Loucy (cell line): ENCODE results near the gene GOLGA6L10.
"Not testable (repeated sequence)": the region's sequence is repeated elsewhere in the genome, so short reads cannot be mapped to it uniquely, and the experiment has no call there.

Experiments used
- H2AFZ ChIP-seq: fragments of 200-600 bp; sonication (generic); 2 replicates; pipeline ENCODE4 v1.6.0; 2016; ENCODE audit warnings: antibody characterized with exemption, mild to moderate bottlenecking, low read length, moderate library complexity
- H3F3A ChIP-seq: fragments of 200-600 bp; 2 replicates; pipeline ENCODE4 v1.6.0; 2016; ENCODE audit warnings: antibody characterized with exemption, low read depth, mild to moderate bottlenecking
- H3K27me3 ChIP-seq: fragments of 200-600 bp; sonication (generic); 2 replicates; pipeline ENCODE4 v1.6.1; 2014; ENCODE audit warnings: low read length, mild to moderate bottlenecking; ENCODE audit not compliant: insufficient read depth, poor library complexity, severe bottlenecking
- H3K36me3 ChIP-seq: fragments of 200-600 bp; sonication (generic); 2 replicates; pipeline ENCODE4 v1.6.1; 2016; ENCODE audit warnings: low read length; ENCODE audit not compliant: insufficient read depth
- H3K4me1 ChIP-seq: fragments of 200-600 bp; sonication (generic); 2 replicates; pipeline ENCODE4 v1.5.1; 2014; ENCODE audit warnings: low read length, mild to moderate bottlenecking; ENCODE audit not compliant: insufficient read depth, poor library complexity, severe bottlenecking
- H3K4me2 ChIP-seq: fragments of 200-600 bp; sonication (generic); 2 replicates; pipeline ENCODE4 v1.6.0; 2014; ENCODE audit warnings: antibody characterized with exemption, low read length, low read depth, mild to moderate bottlenecking; ENCODE audit not compliant: poor library complexity, severe bottlenecking
- H3K4me3 ChIP-seq: fragments of 200-600 bp; sonication (generic); 2 replicates; pipeline ENCODE4 v1.5.1; 2014; ENCODE audit warnings: low read length, mild to moderate bottlenecking, mixed read lengths; ENCODE audit not compliant: poor library complexity, severe bottlenecking
- H3K79me2 ChIP-seq: fragments of 200-600 bp; sonication (generic); 2 replicates; pipeline ENCODE4 v1.6.1; 2014; ENCODE audit warnings: low read length; ENCODE audit not compliant: insufficient read depth
- H3K9ac ChIP-seq: fragments of 200-600 bp; sonication (generic); 2 replicates; pipeline ENCODE4 v1.6.0; 2014; ENCODE audit warnings: mild to moderate bottlenecking, low read depth, low read length, moderate library complexity; ENCODE audit not compliant: poor library complexity, severe bottlenecking
- H3K9me2 ChIP-seq: fragments of 200-600 bp; sonication (generic); replicated peaks from 2 replicates; pipeline ENCODE4 v1.6.1; 2016; ENCODE audit warnings: low read depth, low read length, mixed read lengths
- H3K9me3 ChIP-seq: fragments of 200-600 bp; sonication (generic); 2 replicates; pipeline ENCODE4 v1.6.1; 2014; ENCODE audit warnings: mild to moderate bottlenecking, antibody characterized with exemption, low read length, low read depth; ENCODE audit not compliant: insufficient read depth
- H4K20me1 ChIP-seq: fragments of 200-600 bp; sonication (generic); 2 replicates; pipeline ENCODE4 v1.6.0; 2014; ENCODE audit warnings: antibody characterized with exemption, low read length, mild to moderate bottlenecking; ENCODE audit not compliant: insufficient read depth, poor library complexity, severe bottlenecking

GOLGA6L10 gene

GRCh38 chr15:82325646-82326045 is 23.6 kb downstream of the GOLGA6L10 start:
- H3K9me2 ChIP-seq, H3K9ac ChIP-seq, H3K9me3 ChIP-seq, H3K4me3 ChIP-seq, H3K36me3 ChIP-seq, H3K4me1 ChIP-seq, H2AFZ ChIP-seq, H3K27me3 ChIP-seq, H3F3A ChIP-seq, H3K79me2 ChIP-seq, H4K20me1 ChIP-seq, H3K4me2 ChIP-seq: not testable (repeated sequence)

- not testable (repeated sequence) for H3K27me3 ChIP-seq, H2AFZ ChIP-seq, H3K4me1 ChIP-seq, H3K9me2 ChIP-seq, H4K20me1 ChIP-seq, H3K36me3 ChIP-seq, H3F3A ChIP-seq, H3K79me2 ChIP-seq, H3K9ac ChIP-seq, H3K9me3 ChIP-seq, H3K4me2 ChIP-seq, H3K4me3 ChIP-seq
Observed at GRCh38 chr15:82324831-82325230, 24.4 kb downstream of the GOLGA6L10 start.

- not testable (repeated sequence) for H3K4me3 ChIP-seq, H3K36me3 ChIP-seq, H3F3A ChIP-seq, H3K27me3 ChIP-seq, H3K9me3 ChIP-seq, H3K4me1 ChIP-seq, H2AFZ ChIP-seq, H3K79me2 ChIP-seq, H3K4me2 ChIP-seq, H3K9ac ChIP-seq, H4K20me1 ChIP-seq, H3K9me2 ChIP-seq
Observed at GRCh38 chr15:82322488-82322887, 26.8 kb downstream of the GOLGA6L10 start.

DNA sequence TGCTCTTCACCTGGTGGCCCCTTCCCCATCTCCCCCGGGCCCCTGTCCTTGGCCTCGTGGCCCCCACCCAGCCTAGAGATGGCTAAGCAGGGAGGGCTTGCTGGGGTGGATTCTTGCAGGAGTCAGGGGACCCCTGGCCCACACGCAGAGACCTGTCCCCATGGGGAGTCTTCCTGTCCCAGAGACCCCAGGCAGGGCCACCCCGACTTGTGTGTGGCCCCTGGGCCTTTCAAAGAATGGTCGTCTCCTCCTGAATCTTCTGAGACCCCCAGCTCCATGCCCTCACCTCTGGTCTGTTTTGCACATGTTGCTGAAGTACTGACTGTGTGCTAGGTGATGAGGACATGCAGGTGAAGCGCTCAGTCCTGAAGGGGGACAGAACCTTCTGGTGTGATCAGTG is 28.4 kb downstream of the GOLGA6L10 start:
- H3K9ac ChIP-seq, H3F3A ChIP-seq, H3K4me1 ChIP-seq, H3K79me2 ChIP-seq, H3K4me3 ChIP-seq, H3K4me2 ChIP-seq, H3K27me3 ChIP-seq, H2AFZ ChIP-seq, H3K9me3 ChIP-seq, H4K20me1 ChIP-seq, H3K9me2 ChIP-seq, H3K36me3 ChIP-seq: not testable (repeated sequence)

- not testable (repeated sequence) for H3K27me3 ChIP-seq, H3K9ac ChIP-seq, H3K9me3 ChIP-seq, H3K9me2 ChIP-seq, H3K4me3 ChIP-seq, H3K4me1 ChIP-seq, H2AFZ ChIP-seq, H3F3A ChIP-seq, H4K20me1 ChIP-seq, H3K36me3 ChIP-seq, H3K79me2 ChIP-seq, H3K4me2 ChIP-seq
Observed at GRCh38 chr15:82319522-82320278, 29.6 kb downstream of the GOLGA6L10 start.

DNA sequence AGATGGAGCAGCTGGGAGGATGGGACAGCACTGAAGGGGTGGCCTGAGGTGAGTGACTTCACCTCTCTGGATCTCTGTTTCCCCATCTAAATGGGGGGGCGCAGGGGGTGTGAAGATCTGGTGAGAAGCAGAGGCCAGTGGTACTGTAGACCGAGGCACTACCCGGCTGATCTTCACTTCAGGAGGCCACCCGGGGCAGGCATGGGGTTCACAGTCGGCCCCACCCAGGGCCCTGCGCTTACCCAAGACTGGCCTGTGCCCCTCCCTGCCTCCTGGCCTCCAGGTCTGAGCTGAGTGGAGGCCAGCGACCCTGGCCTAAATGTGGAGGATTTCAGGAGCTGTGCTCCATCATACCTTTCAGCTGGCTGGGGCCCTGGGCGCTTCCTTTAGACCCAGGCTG is 31.0 kb downstream of the GOLGA6L10 start:
- H3K4me3 ChIP-seq, H3K9ac ChIP-seq, H3K36me3 ChIP-seq, H3F3A ChIP-seq, H3K4me1 ChIP-seq, H3K27me3 ChIP-seq, H3K79me2 ChIP-seq, H3K9me2 ChIP-seq, H2AFZ ChIP-seq, H3K4me2 ChIP-seq, H4K20me1 ChIP-seq, H3K9me3 ChIP-seq: not testable (repeated sequence)

DNA sequence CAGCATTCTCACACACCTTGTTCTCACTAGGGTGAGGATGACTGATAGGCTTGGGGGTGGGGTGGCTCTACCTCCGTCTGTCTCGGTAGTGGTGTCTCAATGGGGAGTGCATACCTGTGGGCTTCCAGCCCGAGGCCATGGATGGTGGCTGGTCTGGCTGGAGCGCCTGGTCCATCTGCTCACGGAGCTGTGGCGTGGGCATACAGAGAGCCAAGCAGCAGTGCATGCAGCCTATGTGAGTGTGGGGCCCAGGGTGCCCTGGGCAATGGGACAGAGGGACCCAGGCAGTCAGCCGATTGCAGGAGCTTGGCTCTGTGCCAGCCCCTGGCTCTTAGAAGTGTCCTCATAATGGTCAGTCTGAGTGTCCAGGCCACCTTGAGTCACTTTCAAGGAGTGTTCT is 31.8 kb downstream of the GOLGA6L10 start:
- not testable (repeated sequence) for H3K9me2 ChIP-seq, H3K9ac ChIP-seq, H3K27me3 ChIP-seq, H2AFZ ChIP-seq, H3K4me2 ChIP-seq, H3K9me3 ChIP-seq, H3K36me3 ChIP-seq, H3K4me1 ChIP-seq, H3K4me3 ChIP-seq, H4K20me1 ChIP-seq, H3F3A ChIP-seq, H3K79me2 ChIP-seq
